Pancreas (tissue), 10 donors: ENCODE measurements around the gene GLTPD2. TPM values are rescaled to one million over a fixed set of nuclear protein-coding genes. Genes with fewer than 3 reads are reported as not detected.

Source experiments
- ATAC-seq, 4 donors: fragments of 200-7000 bp; cut with Tn5 transposase; one replicate each; pipeline versions ENCODE4 v1.8.0 to v1.9.1; 2020; ENCODE audit warnings: mild to moderate bottlenecking in 4 of 4, moderate library complexity in 4 of 4
- DNase-seq, 6 donors: peaks; one replicate each; pipeline ENCODE4 v3.0.0-alpha.2; 2020
- FAIRE-seq: peaks from 2 replicates; lab custom pipeline; 2012; peaks lifted over from hg19 to GRCh38; lab: Jason Lieb, UNC
- H3K27ac ChIP-seq, 4 donors: fragments of 200-600 bp; sonication (generic); 1 replicate in 3 of 4; 2 replicates in 1 of 4; pipeline versions ENCODE4 v1.5.0 to v1.8.0; 2020
- H3K27me3 ChIP-seq, 4 donors: fragments of 200-600 bp; one replicate each; pipeline ENCODE4 v1.8.0; 2021
- H3K36me3 ChIP-seq, 3 donors: fragments of 200-600 bp; sonication (generic) in 1 of 3; one replicate each; pipeline versions ENCODE4 v1.5.0 to v1.8.0; 2020 to 2021
- H3K4me1 ChIP-seq, 3 donors: fragments of 200-600 bp; one replicate each; pipeline ENCODE4 v1.8.0; 2021
- H3K4me3 ChIP-seq, 4 donors: fragments of 200-600 bp; sonication (generic) in 2 of 4; one replicate each; pipeline versions ENCODE4 v1.5.0 to v1.8.0; 2020 to 2021
- H3K9me3 ChIP-seq, 4 donors: fragments of 200-600 bp; one replicate each; pipeline ENCODE4 v1.8.0; 2021
- CTCF ChIP-seq, 4 donors: fragments of 200-600 bp; sonication (generic) in 3 of 4; IDR thresholded peaks; one replicate each; pipeline versions ENCODE4 v1.5.0 to v1.8.0; 2021; ENCODE audit warnings: antibody characterized with exemption in 4 of 4
- WGBS, 2 donors: extraction: QIAGEN DNeasy Blood & Tissue Kit; methylation state at CpG; one replicate each; pipeline ENCODE4 v1.1.7; 2013; 5-methylcytosine and 5-hydroxymethylcytosine counted together
- intact Hi-C, 3 donors: fragments of 100-400 bp; cut with DNase I; formaldehyde crosslinking; loops; one replicate each; pipeline versions ENCODE4 v1.11.1 to v1.14.2; 2022
- polyA plus RNA-seq, 2 donors: library from polyadenylated mRNA; stranded (reverse); fragments of 200-250 nt; gene quantifications; one replicate each; pipeline ENCODE4 v1.2.3, GENCODE V29; 2013
- total RNA-seq, 6 donors: library from RNA; stranded (reverse); fragmentation: NEBNext Ultra II Directional in 4 of 6; extraction: Animal tissue kit (Norgen Biotek cat#: 25700) in 4 of 6; gene quantifications; one replicate each; pipeline versions ENCODE4 v1.2.1 to v1.2.4, GENCODE V29; 2021 to 2023
- donor health status: healthy with polysubstance abuse.
- donor health status: DM: no; HTN: no; CAD: no; lungs with moderate emphysema.
- donor health status: DM: no; HTN: no; CAD: no.
- donor health status: control.
- donor health status: control.
- donor health status: Bipolar disorder and iron deficiency.
- donor health status: DM: yes; HTN: yes; CAD: no.
- donor health status: DM: no; HTN: no; CAD: no.
- donor health status: DM: no; HTN: no; CAD: no.
- donor health status: DM: yes; HTN: yes; CAD: no.

The GLTPD2 gene
- total and polyA plus RNA-seq, 8 donors: 0.23 to 0.39 TPM; not detected in 6

- peak in 3 of 6 donors; percentile 61 to 75 (median 62) for DNase-seq
- no peak for TF ChIP-seq CTCF (IDR thresholded peaks at IDR 0.05)
- WGBS, 2 donors: 20 to 27% methylated on average over 32 of the region's 32 CpGs
- H3K27me3 ChIP-seq: no peaks in the 10 kb centered on the region
- peak overlapping the region in 1 of 4 donors; percentile 41 for H3K27ac ChIP-seq
- intact Hi-C loops: no loop called here
- ATAC-seq: peak; percentile 3 to 23 (median 16)
- H3K4me1 ChIP-seq: peaks cover 0 to 12% (median 6%) of the 10 kb centered on the region in 3 donors
- no peak for FAIRE-seq
- H3K9me3 ChIP-seq: no peaks in the 10 kb centered on the region
- no peaks in the 10 kb centered on the region for H3K36me3 ChIP-seq
- peak overlapping the region; percentile 58 to 78 (median 73) for H3K4me3 ChIP-seq
These were observed 19.0 kb downstream of the GLTPD2 start for GRCh38 chr17:4807605-4808377.

DNA sequence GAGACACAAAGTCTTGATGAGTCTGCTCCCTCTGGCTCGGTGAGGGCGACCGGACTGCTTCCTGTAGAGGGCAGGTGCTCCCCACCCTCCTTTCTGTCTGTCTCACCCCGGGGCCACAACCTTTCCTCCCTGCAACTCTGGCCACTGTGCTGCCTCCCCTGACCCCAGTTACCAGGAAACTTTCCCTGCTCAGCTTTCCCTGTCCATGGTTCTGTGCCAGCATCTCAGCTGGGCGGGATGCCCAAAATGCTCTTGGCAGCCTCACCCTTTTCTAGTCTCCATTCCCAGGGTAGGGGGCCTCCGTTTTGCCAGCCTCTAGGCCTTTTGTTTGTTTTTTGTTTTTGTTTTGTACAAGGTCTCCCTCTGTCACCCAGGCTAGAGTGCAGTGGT lies 19.6 kb downstream of the GLTPD2 start:
- Histone ChIP-seq H3K4me1 (peaks cover 0 to 12% (median 6%) of the 10 kb centered on the region in 3 donors), H3K27ac (no peak overlapping the region), H3K36me3 (no peaks in the 10 kb centered on the region), H3K4me3 (peak overlapping the region in 1 of 4 donors; percentile 78), H3K27me3 (no peaks in the 10 kb centered on the region), H3K9me3 (no peaks in the 10 kb centered on the region)
- FAIRE-seq (no peak), ATAC-seq (peak in 3 of 4 donors; percentile 37 to 44 (median 38)), DNase-seq (peak; percentile 45 to 82 (median 78))
- WGBS, 2 donors: 24 to 25% methylated on average over 6 of the region's 6 CpGs
- intact Hi-C loops: no loop called here
- TF ChIP-seq CTCF (IDR thresholded peaks at IDR 0.05): no peak

- Histone ChIP-seq H3K4me3 (no peak overlapping the region), H3K9me3 (no peaks in the 10 kb centered on the region), H3K27me3 (no peaks in the 10 kb centered on the region), H3K4me1 (peaks cover 0 to 12% (median 6%) of the 10 kb centered on the region in 3 donors), H3K27ac (no peak overlapping the region), H3K36me3 (no peaks in the 10 kb centered on the region)
- DNase-seq: peak in 1 of 6 donors; percentile 66
- intact Hi-C loops: no loop called here
- WGBS, 2 donors: 81 to 85% methylated on average over 13 of the region's 13 CpGs
- FAIRE-seq: no peak
- no peak for ATAC-seq
- TF ChIP-seq CTCF (IDR thresholded peaks at IDR 0.05): no peak
These were observed 22.0 kb downstream of the GLTPD2 start for GRCh38 chr17:4810696-4811290.

DNA sequence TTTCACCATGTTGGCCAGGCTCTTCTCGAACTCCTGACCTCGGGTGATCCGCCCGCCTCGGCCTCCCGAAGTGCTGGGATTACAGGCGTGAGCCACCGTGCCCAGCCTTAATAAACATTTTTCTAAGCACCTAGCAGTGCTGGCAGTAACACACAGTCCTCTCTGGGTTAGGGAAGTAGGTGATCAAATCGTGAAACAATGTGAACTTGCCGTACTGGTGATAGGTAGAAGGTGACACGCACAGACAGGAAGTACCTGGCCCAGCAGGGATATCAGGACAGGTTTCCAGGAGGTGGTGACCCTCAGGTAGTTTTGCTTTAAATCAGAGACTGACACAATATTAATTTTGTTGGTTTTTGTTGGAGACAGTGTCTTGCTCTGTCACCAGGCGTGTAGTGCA lies 22.7 kb downstream of the GLTPD2 start:
- 94 to 95% methylated on average over 12 of the region's 12 CpGs for WGBS, 2 donors
- H3K36me3 ChIP-seq: no peaks in the 10 kb centered on the region
- no peaks in the 10 kb centered on the region for H3K9me3 ChIP-seq
- no peak overlapping the region for H3K4me3 ChIP-seq
- intact Hi-C loops: no loop called here
- FAIRE-seq (no peak), DNase-seq (peak in 1 of 6 donors; percentile 1), ATAC-seq (no peak)
- peaks cover 0 to 9% (median 6%) of the 10 kb centered on the region in 3 donors for H3K4me1 ChIP-seq
- no peak for TF ChIP-seq CTCF (IDR thresholded peaks at IDR 0.05)
- H3K27ac ChIP-seq: no peak overlapping the region
- H3K27me3 ChIP-seq: no peaks in the 10 kb centered on the region
